ENCODE measurements around the gene F10. TPM values are rescaled to one million over a fixed set of nuclear protein-coding genes. Genes with fewer than 3 reads are reported as not detected.

The F10 gene
- total RNA-seq, 1 experiment from 2014 or later, result 4.8 TPM

DNA sequence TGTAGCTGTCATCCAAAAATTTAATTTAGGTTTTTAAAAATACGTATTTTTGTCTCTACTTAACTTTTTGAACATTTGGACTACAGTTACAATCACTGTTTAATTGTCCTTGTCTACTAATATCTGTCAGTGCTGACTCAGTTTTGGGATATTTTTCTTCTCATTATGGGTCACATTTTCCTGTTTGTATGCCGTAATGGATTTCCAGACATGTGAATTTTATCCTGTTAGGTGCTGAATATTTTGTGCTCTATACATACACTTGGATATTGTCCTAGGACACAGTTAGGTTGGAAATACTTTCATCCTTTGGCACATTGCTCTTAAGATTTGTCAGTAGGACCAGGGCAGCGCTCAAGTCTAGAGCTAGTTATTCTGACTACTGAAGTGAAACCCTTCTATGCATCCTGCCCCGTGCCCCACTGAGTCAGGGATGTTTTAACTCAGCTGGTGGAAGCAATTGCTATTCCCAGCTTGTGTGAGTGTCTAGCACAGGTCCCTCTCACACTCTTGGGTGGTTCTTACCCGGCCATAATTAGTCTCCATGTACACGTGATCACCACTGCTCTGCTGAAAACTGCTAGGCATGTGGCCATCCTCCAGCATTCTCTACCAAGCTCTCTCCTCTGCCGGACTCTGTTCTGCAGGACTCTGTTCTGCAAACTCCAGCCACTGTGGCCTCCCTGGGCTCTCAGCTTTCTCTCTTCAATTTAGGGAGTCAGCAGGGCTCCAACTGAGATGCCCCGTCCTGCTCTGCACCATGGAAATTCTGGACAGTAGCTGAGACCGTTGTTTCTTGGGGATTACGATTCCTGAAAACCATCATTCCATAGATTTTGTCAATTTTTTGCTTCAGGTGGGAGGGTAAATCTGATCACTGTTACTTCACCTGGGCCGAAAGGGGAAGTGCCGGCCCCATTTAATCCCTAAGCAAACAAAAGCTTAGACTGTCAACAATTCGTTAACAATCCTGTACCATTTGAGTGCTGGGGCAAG lies 47.0 kb downstream of the F10 start:
- Histone ChIP-seq H3K4me3 (no peak overlapping the region), H3K4me1 (replicated peaks) (peaks cover 22% of the 10 kb centered on the region), H3K27me3 (replicated peaks) (no peaks in the 10 kb centered on the region), H3K27ac (no peak overlapping the region), H3K36me3 (peaks cover 63% of the 10 kb centered on the region), H3K9me3 (replicated peaks) (no peaks in the 10 kb centered on the region)
- DNase-seq (ENCODE audit: low read depth in 1 of 2, low spot score in 2 of 2), result no peak

GRCh38 chr13:113170511-113170910 lies 47.9 kb downstream of the F10 start:
- H3K27ac ChIP-seq, result no peak overlapping the region
- peaks cover 13% of the 10 kb centered on the region for H3K4me1 ChIP-seq (replicated peaks)
- H3K4me3 ChIP-seq, result no peak overlapping the region
- H3K27me3 ChIP-seq (replicated peaks), result no peaks in the 10 kb centered on the region
- DNase-seq (ENCODE audit: low read depth in 1 of 2, low spot score in 2 of 2), result no peak
- no peaks in the 10 kb centered on the region for H3K9me3 ChIP-seq (replicated peaks)
- peaks cover 72% of the 10 kb centered on the region for H3K36me3 ChIP-seq

DNA sequence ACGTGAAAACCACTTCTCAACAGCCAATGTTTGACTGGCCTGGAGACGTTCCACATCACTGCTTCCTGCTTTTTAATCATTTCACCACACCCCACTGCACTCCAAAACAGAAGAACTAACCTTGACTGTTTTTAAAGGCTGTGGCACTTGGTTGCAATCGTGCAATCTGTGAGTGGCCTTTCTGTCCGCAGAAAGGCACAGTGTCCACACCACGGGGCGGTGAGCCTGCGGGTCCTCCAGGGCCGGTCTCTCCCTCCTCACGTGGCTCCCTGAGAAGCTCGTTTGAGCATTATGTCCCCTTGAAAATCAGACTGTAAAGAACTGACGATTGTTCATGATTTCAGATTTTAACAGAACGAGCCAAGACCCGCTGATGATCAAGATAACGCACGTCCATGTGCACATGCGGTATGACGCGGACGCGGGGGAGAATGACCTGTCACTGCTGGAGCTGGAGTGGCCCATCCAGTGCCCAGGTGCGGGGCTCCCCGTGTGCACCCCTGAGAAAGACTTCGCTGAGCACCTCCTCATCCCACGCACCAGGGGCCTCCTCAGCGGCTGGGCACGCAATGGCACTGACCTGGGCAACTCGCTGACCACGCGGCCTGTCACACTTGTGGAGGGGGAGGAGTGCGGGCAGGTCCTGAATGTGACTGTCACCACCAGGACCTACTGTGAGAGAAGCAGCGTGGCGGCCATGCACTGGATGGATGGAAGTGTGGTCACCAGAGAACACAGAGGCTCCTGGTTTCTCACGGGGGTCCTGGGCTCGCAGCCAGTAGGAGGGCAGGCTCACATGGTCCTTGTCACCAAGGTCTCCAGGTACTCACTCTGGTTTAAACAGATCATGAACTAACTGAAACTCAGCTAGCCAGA lies 48.9 kb downstream of the F10 start:
- Histone ChIP-seq H3K4me3 (no peak overlapping the region), H3K36me3 (peaks cover 78% of the 10 kb centered on the region), H3K27ac (no peak overlapping the region), H3K27me3 (replicated peaks) (no peaks in the 10 kb centered on the region), H3K4me1 (replicated peaks) (peaks cover 5% of the 10 kb centered on the region), H3K9me3 (replicated peaks) (no peaks in the 10 kb centered on the region)
- DNase-seq (ENCODE audit: low read depth in 1 of 2, low spot score in 2 of 2), result no peak

GRCh38 chr13:113172419-113172926 lies 49.9 kb downstream of the F10 start:
- no peak overlapping the region for H3K4me3 ChIP-seq
- no peaks in the 10 kb centered on the region for H3K27me3 ChIP-seq (replicated peaks)
- peaks cover 11% of the 10 kb centered on the region for H3K4me1 ChIP-seq (replicated peaks)
- no peak overlapping the region for H3K27ac ChIP-seq
- peaks cover 78% of the 10 kb centered on the region for H3K36me3 ChIP-seq
- DNase-seq (ENCODE audit: low read depth in 1 of 2, low spot score in 2 of 2), result no peak
- H3K9me3 ChIP-seq (replicated peaks), result no peaks in the 10 kb centered on the region

- Histone ChIP-seq H3K36me3 (peaks cover 81% of the 10 kb centered on the region), H3K4me3 (no peak overlapping the region), H3K27ac (no peak overlapping the region), H3K4me1 (replicated peaks) (peaks cover 46% of the 10 kb centered on the region), H3K27me3 (replicated peaks) (no peaks in the 10 kb centered on the region), H3K9me3 (replicated peaks) (no peaks in the 10 kb centered on the region)
- DNase-seq (ENCODE audit: low read depth in 1 of 2, low spot score in 2 of 2), result peak; percentile 73 to 78
Measured at GRCh38 chr13:113176280-113176679, 53.7 kb downstream of the F10 start.

DNA sequence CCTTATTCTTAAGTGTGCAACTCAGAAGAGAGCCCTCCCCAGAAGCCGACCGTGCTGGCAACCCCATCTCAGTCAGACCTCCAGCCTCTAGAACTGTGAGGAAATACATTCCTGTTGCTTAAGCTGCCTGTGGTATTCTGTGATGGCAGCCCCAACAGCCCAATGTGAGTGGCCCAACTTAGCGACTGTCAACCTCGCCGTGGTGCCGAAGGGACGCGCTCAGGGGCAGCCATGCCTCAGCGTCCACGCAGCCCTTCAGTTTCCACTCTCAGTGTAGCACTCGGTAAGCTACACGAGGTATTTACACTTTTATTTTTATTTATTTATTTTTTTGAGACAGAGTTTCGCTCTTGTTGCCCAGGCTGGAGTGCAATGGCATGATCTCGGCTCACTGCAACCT lies 54.2 kb downstream of the F10 start:
- DNase-seq (ENCODE audit: low read depth in 1 of 2, low spot score in 2 of 2), result no peak
- H3K36me3 ChIP-seq, result peaks cover 81% of the 10 kb centered on the region
- H3K27me3 ChIP-seq (replicated peaks), result no peaks in the 10 kb centered on the region
- peaks cover 51% of the 10 kb centered on the region for H3K4me1 ChIP-seq (replicated peaks)
- H3K4me3 ChIP-seq, result no peak overlapping the region
- peak overlapping the region; percentile 88 for H3K27ac ChIP-seq
- no peaks in the 10 kb centered on the region for H3K9me3 ChIP-seq (replicated peaks)

GRCh38 chr13:113178070-113178895 lies 55.7 kb downstream of the F10 start:
- Histone ChIP-seq H3K27me3 (replicated peaks) (no peaks in the 10 kb centered on the region), H3K27ac (peak overlapping the region; percentile 88), H3K36me3 (peaks cover 77% of the 10 kb centered on the region), H3K4me1 (replicated peaks) (peaks cover 66% of the 10 kb centered on the region), H3K4me3 (peak overlapping the region; percentile 25), H3K9me3 (replicated peaks) (no peaks in the 10 kb centered on the region)
- peak; percentile 95 for DNase-seq (ENCODE audit: low read depth in 1 of 2, low spot score in 2 of 2)

GRCh38 chr13:113178896-113179167 lies 56.2 kb downstream of the F10 start:
- Histone ChIP-seq H3K9me3 (replicated peaks) (no peaks in the 10 kb centered on the region), H3K36me3 (peaks cover 78% of the 10 kb centered on the region), H3K4me1 (replicated peaks) (peaks cover 72% of the 10 kb centered on the region), H3K27ac (peak overlapping the region; percentile 70), H3K4me3 (no peak overlapping the region), H3K27me3 (replicated peaks) (no peaks in the 10 kb centered on the region)
- DNase-seq (ENCODE audit: low read depth in 1 of 2, low spot score in 2 of 2), result no peak

DNA sequence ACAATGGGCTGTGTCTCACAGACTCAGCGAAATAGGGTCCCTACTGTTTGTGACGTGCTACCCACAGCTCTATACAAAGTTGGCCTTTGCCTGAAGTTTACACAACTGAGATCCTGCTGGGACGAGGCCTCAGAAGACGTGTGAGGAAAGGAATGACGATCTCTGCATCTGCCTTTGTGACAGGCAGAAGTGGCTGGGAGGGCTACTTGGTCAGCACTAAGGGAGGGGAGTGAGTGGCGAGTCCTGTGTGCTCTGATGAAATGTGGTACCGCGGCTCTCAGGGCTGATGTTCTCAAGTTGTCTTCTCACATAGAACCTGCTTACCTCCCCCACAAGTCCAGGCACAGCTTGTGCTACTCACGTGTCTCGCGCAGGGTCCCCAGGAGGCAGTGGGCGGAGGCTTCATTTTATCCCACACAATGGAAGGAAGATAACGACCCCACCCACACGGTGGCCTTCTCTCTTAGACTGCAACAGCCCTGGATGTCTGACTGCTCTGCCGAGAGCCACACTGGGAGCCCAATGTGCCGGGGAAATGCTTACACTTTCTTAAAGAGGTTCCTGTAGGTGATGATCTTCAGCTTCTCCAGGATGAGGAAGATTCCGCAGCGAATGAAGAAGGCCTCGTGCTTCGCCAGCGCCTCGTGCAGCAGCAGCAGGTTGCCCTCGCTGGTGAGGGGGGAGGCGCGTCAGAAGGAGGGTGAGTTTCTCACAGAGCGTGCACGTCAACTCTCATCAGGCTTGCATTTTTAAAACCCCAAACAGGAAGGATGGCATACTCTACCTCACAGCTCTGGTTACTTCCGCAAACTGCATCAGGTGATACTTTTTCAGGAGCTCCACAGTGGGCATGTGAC lies 57.0 kb downstream of the F10 start:
- H3K4me3 ChIP-seq, result no peak overlapping the region
- peak overlapping the region; percentile 70 for H3K27ac ChIP-seq
- H3K9me3 ChIP-seq (replicated peaks), result no peaks in the 10 kb centered on the region
- H3K27me3 ChIP-seq (replicated peaks), result no peaks in the 10 kb centered on the region
- peaks cover 81% of the 10 kb centered on the region for H3K36me3 ChIP-seq
- H3K4me1 ChIP-seq (replicated peaks), result peaks cover 79% of the 10 kb centered on the region
- DNase-seq (ENCODE audit: low read depth in 1 of 2, low spot score in 2 of 2), result peak; percentile 81 to 83

GRCh38 chr13:113182046-113182445 lies 59.4 kb downstream of the F10 start:
- Histone ChIP-seq H3K36me3 (peaks cover 70% of the 10 kb centered on the region), H3K27ac (peak overlapping the region; percentile 61), H3K4me1 (replicated peaks) (peaks cover 97% of the 10 kb centered on the region), H3K27me3 (replicated peaks) (no peaks in the 10 kb centered on the region), H3K9me3 (replicated peaks) (no peaks in the 10 kb centered on the region), H3K4me3 (no peak overlapping the region)
- DNase-seq (ENCODE audit: low read depth in 1 of 2, low spot score in 2 of 2), result peak; percentile 71 to 76

- no peaks in the 10 kb centered on the region for H3K27me3 ChIP-seq (replicated peaks)
- H3K4me1 ChIP-seq (replicated peaks), result peaks cover 96% of the 10 kb centered on the region
- peaks cover 70% of the 10 kb centered on the region for H3K36me3 ChIP-seq
- no peaks in the 10 kb centered on the region for H3K9me3 ChIP-seq (replicated peaks)
- peak overlapping the region; percentile 61 for H3K27ac ChIP-seq
- H3K4me3 ChIP-seq, result no peak overlapping the region; the same call in 1 of the 2 replicates
- DNase-seq (ENCODE audit: low read depth in 1 of 2, low spot score in 2 of 2), result peak in 1 of 2 experiments; percentile 51
Measured at GRCh38 chr13:113183450-113184129, 61.0 kb downstream of the F10 start.

Measured in SJSA1 (cell line).